ENCODE data around the gene DEDD. TPM values are rescaled to one million over a fixed set of nuclear protein-coding genes. Genes with fewer than 3 reads are reported as not detected.

The DEDD gene
- total and polyA plus RNA-seq, 2 donors (not counting 1 experiment from before 2014, with no cell fraction given), result 35.9 to 40.8 TPM

DNA sequence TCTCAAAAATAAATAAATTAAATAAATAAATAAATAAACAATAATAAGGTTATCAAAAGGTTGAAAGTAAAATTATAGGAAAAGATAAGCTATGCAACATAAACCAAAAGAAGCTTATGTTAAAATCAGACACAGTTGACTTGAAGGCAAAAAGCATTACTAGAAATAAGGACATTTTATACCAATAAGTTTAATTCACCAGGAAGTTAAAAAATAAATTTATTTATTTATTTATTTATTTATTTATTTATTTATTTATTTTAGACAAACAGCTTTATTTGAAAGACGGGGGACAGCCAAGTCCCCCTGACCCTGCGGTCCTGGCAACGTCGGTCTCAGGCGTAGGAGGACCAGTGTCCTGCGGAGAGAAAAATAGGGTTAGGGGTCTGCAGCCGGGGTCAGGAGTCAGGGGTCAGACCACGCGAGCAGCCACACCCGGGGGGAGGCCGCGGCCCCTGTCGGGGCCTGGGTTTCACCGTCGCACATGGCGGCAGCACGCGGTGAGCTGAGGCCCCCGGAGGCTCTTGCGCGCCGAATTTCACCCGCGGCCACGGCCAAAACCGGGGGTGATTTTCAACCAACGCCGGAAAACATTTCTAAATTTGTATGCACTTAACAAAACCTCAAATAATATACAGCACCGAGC is 8.4 kb upstream of the DEDD start:
- POLR2A ChIA-PET, result interaction anchor here (0.6 to 0.7 kb wide), 2 partner anchors 69 to 896 kb away, joined by 3 to 6 read pairs; no protein-coding TSS in a partner anchor
- intact Hi-C loops (cut with micrococcal nuclease), result no loop called here
- no peak for ATAC-seq (ENCODE audit: low read depth)
- Mint-ChIP-seq H3K27ac (no peak overlapping the region), H3K4me1 (peaks cover 6% of the 10 kb centered on the region), H3K4me3 (no peak overlapping the region), H3K9me3 (ENCODE audit: insufficient read depth) (no peaks in the 10 kb centered on the region), H3K27me3 (no peaks in the 10 kb centered on the region)
- no peak for DNase-seq
- H3K9me3 ChIP-seq (ENCODE audit: control extremely low read depth in 1 of 3, control insufficient read depth in 2 of 3, insufficient read depth in 1 of 3, low read length in 2 of 3), result no peaks in the 10 kb centered on the region
- H3K27me3 ChIP-seq (replicated peaks in 1 of 4; ENCODE audit: control extremely low read depth in 1 of 4, control insufficient read depth in 3 of 4, insufficient read depth in 4 of 4, low read length in 3 of 4), result no peaks in the 10 kb centered on the region
- H2AFZ ChIP-seq (ENCODE audit: insufficient read depth, low read depth, low read length, poor library complexity, severe bottlenecking), result no peak overlapping the region
- no peak overlapping the region for H3K4me3 ChIP-seq (ENCODE audit: control extremely low read depth in 1 of 5, extremely low read depth in 1 of 5, insufficient read depth in 1 of 5, low read depth in 2 of 5, low read length in 4 of 5)
- H3K4me2 ChIP-seq (replicated peaks; ENCODE audit: low read depth, low read length, poor library complexity, severe bottlenecking), result no peak overlapping the region
- TF ChIP-seq EZH2 (IDR thresholded peaks at IDR 0.05; ENCODE audit: borderline replicate concordance, insufficient read depth, low read depth, low read length, poor library complexity, severe bottlenecking), result no peak
- TF ChIP-seq, protein P1, sequence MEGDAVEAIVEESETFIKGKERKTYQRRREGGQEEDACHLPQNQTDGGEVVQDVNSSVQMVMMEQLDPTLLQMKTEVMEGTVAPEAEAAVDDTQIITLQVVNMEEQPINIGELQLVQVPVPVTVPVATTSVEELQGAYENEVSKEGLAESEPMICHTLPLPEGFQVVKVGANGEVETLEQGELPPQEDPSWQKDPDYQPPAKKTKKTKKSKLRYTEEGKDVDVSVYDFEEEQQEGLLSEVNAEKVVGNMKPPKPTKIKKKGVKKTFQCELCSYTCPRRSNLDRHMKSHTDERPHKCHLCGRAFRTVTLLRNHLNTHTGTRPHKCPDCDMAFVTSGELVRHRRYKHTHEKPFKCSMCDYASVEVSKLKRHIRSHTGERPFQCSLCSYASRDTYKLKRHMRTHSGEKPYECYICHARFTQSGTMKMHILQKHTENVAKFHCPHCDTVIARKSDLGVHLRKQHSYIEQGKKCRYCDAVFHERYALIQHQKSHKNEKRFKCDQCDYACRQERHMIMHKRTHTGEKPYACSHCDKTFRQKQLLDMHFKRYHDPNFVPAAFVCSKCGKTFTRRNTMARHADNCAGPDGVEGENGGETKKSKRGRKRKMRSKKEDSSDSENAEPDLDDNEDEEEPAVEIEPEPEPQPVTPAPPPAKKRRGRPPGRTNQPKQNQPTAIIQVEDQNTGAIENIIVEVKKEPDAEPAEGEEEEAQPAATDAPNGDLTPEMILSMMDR (IDR thresholded peaks at IDR 0.05), result no peak
- CTCF ChIA-PET, result interaction anchor here (0.6 to 10.0 kb wide), 15 partner anchors 8 to 458 kb away, joined by 3 to 82 read pairs (median 3); partner anchors contain the start of genes ARHGAP30, F11R and USF1
- no peaks in the 10 kb centered on the region for H4K20me1 ChIP-seq (ENCODE audit: control insufficient read depth, insufficient read depth, low read length, poor library complexity, severe bottlenecking)
- H3K9ac ChIP-seq (ENCODE audit: low read length), result no peak overlapping the region
- no peaks in the 10 kb centered on the region for H3K36me3 ChIP-seq (replicated peaks in 1 of 2; ENCODE audit: control extremely low read depth in 1 of 2, control insufficient read depth in 1 of 2, extremely low read depth in 1 of 2, insufficient read depth in 2 of 2, low read length in 1 of 2)
- H3K27ac ChIP-seq (ENCODE audit: low read length in 2 of 2), result no peak overlapping the region
- H3K79me2 ChIP-seq (ENCODE audit: control insufficient read depth, insufficient read depth, low read length), result peaks cover 7% of the 10 kb centered on the region
- WGBS (ENCODE audit: insufficient coverage), result 98% methylated on average over 26 of the region's 29 CpGs
- H3K4me1 ChIP-seq (ENCODE audit: control insufficient read depth in 2 of 2, insufficient read depth in 2 of 2, low read length in 2 of 2), result no peaks in the 10 kb centered on the region

DNA sequence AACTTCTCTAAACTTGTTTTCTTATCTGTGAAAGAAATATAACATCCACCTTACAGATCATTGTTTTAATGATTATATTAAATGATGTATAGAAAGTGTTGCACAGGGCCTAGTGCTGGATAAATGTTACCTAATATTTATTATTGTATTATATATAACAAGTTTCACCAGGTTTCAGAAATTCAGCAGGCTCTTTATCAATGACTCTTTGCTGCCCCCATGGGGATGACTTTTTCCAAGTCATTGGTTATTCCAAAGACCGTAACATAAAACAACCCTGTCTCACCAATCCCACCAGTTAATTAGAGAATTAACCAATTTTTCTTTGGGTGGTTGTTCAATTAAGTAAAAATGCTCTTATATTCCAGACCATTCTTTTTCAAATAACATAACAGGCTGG is 7.3 kb upstream of the DEDD start:
- Histone ChIP-seq H4K20me1 (ENCODE audit: control insufficient read depth, insufficient read depth, low read length, poor library complexity, severe bottlenecking) (no peaks in the 10 kb centered on the region), H2AFZ (ENCODE audit: insufficient read depth, low read depth, low read length, poor library complexity, severe bottlenecking) (no peak overlapping the region), H3K27ac (ENCODE audit: low read length in 2 of 2) (no peak overlapping the region), H3K4me2 (replicated peaks; ENCODE audit: low read depth, low read length, poor library complexity, severe bottlenecking) (no peak overlapping the region), H3K4me1 (ENCODE audit: control insufficient read depth in 2 of 2, insufficient read depth in 2 of 2, low read length in 2 of 2) (no peaks in the 10 kb centered on the region), H3K79me2 (ENCODE audit: control insufficient read depth, insufficient read depth, low read length) (peaks cover 16% of the 10 kb centered on the region), H3K9me3 (ENCODE audit: control extremely low read depth in 1 of 3, control insufficient read depth in 2 of 3, insufficient read depth in 1 of 3, low read length in 2 of 3) (no peaks in the 10 kb centered on the region), H3K36me3 (replicated peaks in 1 of 2; ENCODE audit: control extremely low read depth in 1 of 2, control insufficient read depth in 1 of 2, extremely low read depth in 1 of 2, insufficient read depth in 2 of 2, low read length in 1 of 2) (no peaks in the 10 kb centered on the region), H3K27me3 (replicated peaks in 1 of 4; ENCODE audit: control extremely low read depth in 1 of 4, control insufficient read depth in 3 of 4, insufficient read depth in 4 of 4, low read length in 3 of 4) (no peaks in the 10 kb centered on the region), H3K4me3 (ENCODE audit: control extremely low read depth in 1 of 5, extremely low read depth in 1 of 5, insufficient read depth in 1 of 5, low read depth in 2 of 5, low read length in 4 of 5) (no peak overlapping the region), H3K9ac (ENCODE audit: low read length) (no peak overlapping the region)
- WGBS (ENCODE audit: insufficient coverage), result no CpG with 5 or more reads among the region's 1 CpG
- ChIA-PET CTCF (interaction anchor here (0.7 to 10.0 kb wide), 16 partner anchors 15 to 425 kb away, joined by 3 to 82 read pairs (median 4); partner anchors contain the start of genes ARHGAP30, TSTD1 and USF1), POLR2A (no interaction called here)
- H3K4me1 Mint-ChIP-seq, result peaks cover 11% of the 10 kb centered on the region
- intact Hi-C loops (cut with micrococcal nuclease), result loop anchor here (1.0 to 10.0 kb wide), 3 partner anchors 142 to 425 kb away; partner anchors contain the start of gene CD48
- H3K9me3 Mint-ChIP-seq (ENCODE audit: insufficient read depth), result no peaks in the 10 kb centered on the region
- H3K27me3 Mint-ChIP-seq, result no peaks in the 10 kb centered on the region
- DNase-seq, result peak; percentile 62
- no peak overlapping the region for H3K27ac Mint-ChIP-seq
- no peak overlapping the region for H3K4me3 Mint-ChIP-seq
- TF ChIP-seq, protein P1 (IDR thresholded peaks at IDR 0.05), result peak; percentile 54
- no peak for TF ChIP-seq EZH2 (IDR thresholded peaks at IDR 0.05; ENCODE audit: borderline replicate concordance, insufficient read depth, low read depth, low read length, poor library complexity, severe bottlenecking)
- peak; percentile 31 for ATAC-seq (ENCODE audit: low read depth)
